CD4-positive, alpha-beta memory T cell (primary cell): ENCODE measurements around the gene RBM38. TPM values are rescaled to one million over a fixed set of nuclear protein-coding genes. Genes with fewer than 3 reads are reported as not detected.

Experiments used
- CTCF ChIA-PET: fragments of 350-600 bp; sonication (Branson Sonifier 250); formaldehyde crosslinking; loops from one replicate; lab custom pipeline; 2021; ENCODE audit warnings: inconsistent platforms; ENCODE audit not compliant: partially characterized antibody; lab: Charles Lee
- POLR2A ChIA-PET: fragments of 350-600 bp; sonication (Branson Sonifier 250); formaldehyde crosslinking; loops from one replicate; lab custom pipeline; 2021; ENCODE audit not compliant: partially characterized antibody; lab: Charles Lee
- DNase-seq, 5 donors: peaks; one replicate each; pipeline versions ENCODE4 v3.0.0 to v3.0.0-alpha.2; 2020 to 2022; ENCODE audit warnings: mixed read lengths in 1 of 5
- H3K27ac ChIP-seq: one replicate; pipeline ENCODE4 v1.7.0; 2013; ENCODE audit warnings: low read depth, low read length
- H3K27me3 ChIP-seq: 2 replicates; pipeline ENCODE4 v1.7.0; 2013; ENCODE audit warnings: mild to moderate bottlenecking, low read length, moderate library complexity; ENCODE audit not compliant: insufficient read depth
- H3K36me3 ChIP-seq: 2 replicates; pipeline ENCODE4 v1.7.0; 2013; ENCODE audit warnings: mild to moderate bottlenecking, low read length, moderate library complexity; ENCODE audit not compliant: insufficient read depth
- H3K4me1 ChIP-seq: 2 replicates; pipeline ENCODE4 v1.7.0; 2013; ENCODE audit warnings: mild to moderate bottlenecking, low read length, moderate library complexity; ENCODE audit not compliant: insufficient read depth
- H3K4me3 ChIP-seq, 2 donors: one replicate each; pipeline ENCODE4 v1.7.0; 2013; ENCODE audit warnings: low read length in 2 of 2, mild to moderate bottlenecking in 1 of 2
- H3K9me3 ChIP-seq, 2 donors: one replicate each; pipeline ENCODE4 v1.7.0; 2013; ENCODE audit warnings: low read length in 2 of 2, control low read depth in 1 of 2; ENCODE audit not compliant: control insufficient read depth in 1 of 2
- H3K27ac Mint-ChIP-seq, 7 donors: one replicate each; pipeline ENCODE4 v1.8.0; 2020 to 2021; ENCODE audit warnings: mixed read lengths in 7 of 7, mild to moderate bottlenecking in 6 of 7, inconsistent platforms in 3 of 7, moderate library complexity in 3 of 7
- H3K27me3 Mint-ChIP-seq, 2 donors: one replicate each; pipeline ENCODE4 v1.8.0; 2020 to 2021; ENCODE audit warnings: mixed read lengths in 2 of 2
- H3K36me3 Mint-ChIP-seq, 2 donors: one replicate each; pipeline ENCODE4 v1.8.0; 2020 to 2021; ENCODE audit warnings: mixed read lengths in 2 of 2, inconsistent platforms in 1 of 2, mild to moderate bottlenecking in 1 of 2
- H3K4me1 Mint-ChIP-seq, 4 donors: one replicate each; pipeline ENCODE4 v1.8.0; 2020 to 2021; ENCODE audit warnings: mixed read lengths in 4 of 4, mild to moderate bottlenecking in 1 of 4
- H3K4me3 Mint-ChIP-seq, 8 donors: one replicate each; pipeline ENCODE4 v1.8.0; 2020 to 2021; ENCODE audit warnings: mixed read lengths in 8 of 8, mild to moderate bottlenecking in 7 of 8, moderate library complexity in 6 of 8, inconsistent platforms in 3 of 8
- H3K9me3 Mint-ChIP-seq, 8 donors: one replicate each; pipeline ENCODE4 v1.8.0; 2020 to 2021; ENCODE audit warnings: mixed read lengths in 8 of 8, mild to moderate bottlenecking in 5 of 8, inconsistent platforms in 3 of 8, moderate library complexity in 1 of 8
- intact Hi-C: fragments of 100-400 bp; cut with micrococcal nuclease; formaldehyde crosslinking; loops from one replicate; pipeline ENCODE4 v1.15.1; 2023
- polyA plus RNA-seq, 2 donors: library from polyadenylated mRNA; unstranded; fragments of 300-500 nt; fragmentation: Illumina TruSeq; gene quantifications; one replicate each; pipeline ENCODE4 v1.2.3, GENCODE V29; 2021
- total RNA-seq, 2 experiments: library from RNA; stranded (reverse); gene quantifications; one replicate each; pipeline ENCODE4 v1.2.3, GENCODE V29; 2021

RBM38 gene
- total and polyA plus RNA-seq, 4 experiments from 2014 or later: 33.1 to 97.8 (median 77.8) TPM

DNA sequence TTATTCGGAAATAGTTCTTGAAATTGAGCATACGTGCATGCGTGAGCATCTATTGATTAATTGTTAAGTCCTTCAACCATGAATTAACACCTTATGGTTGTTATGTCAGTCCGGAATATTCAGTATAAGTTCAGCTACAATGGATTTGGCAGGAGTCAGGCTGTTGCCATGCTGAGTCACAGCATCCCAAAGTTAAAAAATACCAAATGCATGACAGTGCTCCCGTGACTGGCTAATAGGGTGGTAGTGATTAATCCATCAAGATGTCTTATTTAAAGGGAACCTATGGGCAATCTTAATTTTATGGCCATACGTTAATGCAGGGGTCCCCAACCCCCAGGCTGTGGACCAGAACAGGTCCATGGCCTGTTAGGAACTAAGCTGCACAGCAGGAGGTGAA lies 29.7 kb upstream of the RBM38 start:
- no peaks in the 10 kb centered on the region for H3K9me3 ChIP-seq
- H3K4me3 ChIP-seq: no peak overlapping the region
- H3K4me1 Mint-ChIP-seq: peaks cover 0 to 5% (median 2%) of the 10 kb centered on the region in 4 donors
- H3K36me3 ChIP-seq: peaks cover 25% of the 10 kb centered on the region
- no peak for DNase-seq
- H3K4me3 Mint-ChIP-seq: no peak overlapping the region
- peaks cover 25 to 27% of the 10 kb centered on the region in 2 donors for H3K36me3 Mint-ChIP-seq
- ChIA-PET POLR2A (no interaction called here), CTCF (interaction anchor here (0.9 to 2.8 kb wide), 5 partner anchors 12 to 132 kb away, joined by 4 to 7 read pairs (median 4); no protein-coding TSS in a partner anchor)
- no peaks in the 10 kb centered on the region for H3K27me3 ChIP-seq
- H3K27ac Mint-ChIP-seq: peak overlapping the region in 2 of 7 donors; percentile 11 to 47
- H3K27me3 Mint-ChIP-seq: no peaks in the 10 kb centered on the region
- no peaks in the 10 kb centered on the region for H3K9me3 Mint-ChIP-seq
- H3K4me1 ChIP-seq: no peaks in the 10 kb centered on the region
- intact Hi-C loops: no loop called here
- H3K27ac ChIP-seq: no peak overlapping the region

DNA sequence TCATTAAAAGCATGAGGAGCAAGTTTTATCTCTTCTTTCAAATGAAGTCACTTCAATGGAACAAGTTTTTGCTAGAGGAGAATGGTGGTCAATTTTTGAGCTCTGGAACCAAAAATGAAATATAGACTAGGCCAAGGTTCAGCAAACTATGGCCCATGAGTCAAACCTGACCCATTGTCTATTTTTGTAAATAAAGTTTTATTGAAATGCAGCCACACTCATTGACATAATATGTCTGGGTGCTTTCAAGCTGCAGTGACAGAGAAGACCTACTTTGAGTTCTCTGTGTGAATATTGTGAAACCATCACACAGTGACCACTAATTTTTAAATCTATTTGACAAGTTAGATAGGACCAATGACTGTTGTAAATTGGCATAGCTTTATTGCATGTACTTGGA lies 26.7 kb upstream of the RBM38 start:
- peaks cover 0 to 5% (median 2%) of the 10 kb centered on the region in 4 donors for H3K4me1 Mint-ChIP-seq
- POLR2A ChIA-PET: no interaction called here
- H3K27me3 Mint-ChIP-seq: no peaks in the 10 kb centered on the region
- H3K36me3 ChIP-seq: peaks cover 53% of the 10 kb centered on the region
- no peaks in the 10 kb centered on the region for H3K9me3 ChIP-seq
- H3K4me3 ChIP-seq: no peak overlapping the region
- no peak overlapping the region for H3K4me3 Mint-ChIP-seq
- no peak overlapping the region for H3K27ac ChIP-seq
- CTCF ChIA-PET: interaction anchor here (1.1 to 1.2 kb wide), 2 partner anchors 17 to 134 kb away, joined by 3 to 4 read pairs; no protein-coding TSS in a partner anchor
- H3K27ac Mint-ChIP-seq: peak overlapping the region in 1 of 7 donors; percentile 25
- no peaks in the 10 kb centered on the region for H3K9me3 Mint-ChIP-seq
- intact Hi-C loops: no loop called here
- no peaks in the 10 kb centered on the region for H3K27me3 ChIP-seq
- peaks cover 45 to 54% of the 10 kb centered on the region in 2 donors for H3K36me3 Mint-ChIP-seq
- DNase-seq: no peak
- H3K4me1 ChIP-seq: no peaks in the 10 kb centered on the region

DNA sequence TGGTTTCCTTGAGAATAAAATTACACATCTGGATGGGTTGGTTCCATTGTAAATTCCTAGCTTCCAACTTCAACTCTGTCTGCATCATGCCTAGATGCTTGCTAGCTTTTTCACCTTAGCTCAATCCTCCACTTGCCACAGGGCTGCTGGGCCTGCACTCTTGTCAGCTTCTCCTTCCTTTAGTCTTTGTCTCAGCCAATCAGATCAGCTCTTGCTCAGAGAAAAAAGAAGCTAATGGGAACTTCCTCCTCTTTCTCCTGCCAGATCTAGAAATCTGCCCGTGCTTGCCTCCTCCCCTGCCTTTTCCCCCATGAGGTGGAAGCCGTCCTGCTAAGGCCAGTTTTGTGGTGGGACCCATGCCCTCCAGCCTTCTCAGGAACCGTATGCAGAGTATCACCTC lies 21.6 kb upstream of the RBM38 start:
- no peaks in the 10 kb centered on the region for H3K27me3 Mint-ChIP-seq
- H3K4me3 Mint-ChIP-seq: no peak overlapping the region
- peaks cover 71 to 88% of the 10 kb centered on the region in 2 donors for H3K36me3 Mint-ChIP-seq
- peak overlapping the region in 1 of 7 donors; percentile 43 for H3K27ac Mint-ChIP-seq
- peaks cover 6 to 28% (median 10%) of the 10 kb centered on the region in 4 donors for H3K4me1 Mint-ChIP-seq
- Histone ChIP-seq H3K27me3 (no peaks in the 10 kb centered on the region), H3K36me3 (peaks cover 79% of the 10 kb centered on the region), H3K4me1 (peaks cover 4% of the 10 kb centered on the region), H3K4me3 (no peak overlapping the region), H3K27ac (no peak overlapping the region), H3K9me3 (no peaks in the 10 kb centered on the region)
- no peak for DNase-seq
- intact Hi-C loops: no loop called here
- POLR2A ChIA-PET: no interaction called here
- H3K9me3 Mint-ChIP-seq: no peaks in the 10 kb centered on the region
- CTCF ChIA-PET: interaction anchor here (0.8 to 1.6 kb wide), 3 partner anchors 10 to 126 kb away, joined by 3 to 6 read pairs (median 3); no protein-coding TSS in a partner anchor

DNA sequence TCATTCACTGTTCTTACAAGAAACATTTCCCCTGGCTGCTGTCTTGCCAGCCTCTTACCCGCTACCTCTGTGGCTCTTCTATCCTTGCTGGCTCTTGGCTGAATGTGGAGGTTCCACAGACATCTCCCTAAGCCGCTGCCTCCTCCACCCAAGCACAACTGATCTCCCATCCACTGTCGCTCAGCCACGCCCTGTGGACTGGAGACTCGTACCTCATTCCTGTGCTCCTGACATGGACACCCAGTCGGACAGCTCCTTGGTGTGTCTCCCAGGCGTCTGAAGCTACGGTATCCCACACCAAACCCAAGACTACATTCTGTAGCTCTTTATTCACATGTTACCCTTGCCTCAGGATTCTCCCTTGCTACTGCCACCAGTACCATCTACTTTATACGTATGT lies 20.9 kb upstream of the RBM38 start:
- intact Hi-C loops: no loop called here
- H3K4me3 Mint-ChIP-seq: no peak overlapping the region
- POLR2A ChIA-PET: no interaction called here
- no peak overlapping the region for H3K4me3 ChIP-seq
- no peak overlapping the region for H3K27ac ChIP-seq
- no peaks in the 10 kb centered on the region for H3K27me3 Mint-ChIP-seq
- H3K36me3 ChIP-seq: peaks cover 86% of the 10 kb centered on the region
- H3K9me3 Mint-ChIP-seq: no peaks in the 10 kb centered on the region
- H3K9me3 ChIP-seq: no peaks in the 10 kb centered on the region
- CTCF ChIA-PET: interaction anchor here (0.5 to 1.6 kb wide), 4 partner anchors 9 to 126 kb away, joined by 3 to 6 read pairs (median 4); no protein-coding TSS in a partner anchor
- H3K36me3 Mint-ChIP-seq: peaks cover 72 to 91% of the 10 kb centered on the region in 2 donors
- peaks cover 6 to 31% (median 11%) of the 10 kb centered on the region in 4 donors for H3K4me1 Mint-ChIP-seq
- H3K27me3 ChIP-seq: no peaks in the 10 kb centered on the region
- H3K27ac Mint-ChIP-seq: peak overlapping the region in 5 of 7 donors; percentile 8 to 48 (median 16)
- peaks cover 4% of the 10 kb centered on the region for H3K4me1 ChIP-seq
- no peak for DNase-seq

DNA sequence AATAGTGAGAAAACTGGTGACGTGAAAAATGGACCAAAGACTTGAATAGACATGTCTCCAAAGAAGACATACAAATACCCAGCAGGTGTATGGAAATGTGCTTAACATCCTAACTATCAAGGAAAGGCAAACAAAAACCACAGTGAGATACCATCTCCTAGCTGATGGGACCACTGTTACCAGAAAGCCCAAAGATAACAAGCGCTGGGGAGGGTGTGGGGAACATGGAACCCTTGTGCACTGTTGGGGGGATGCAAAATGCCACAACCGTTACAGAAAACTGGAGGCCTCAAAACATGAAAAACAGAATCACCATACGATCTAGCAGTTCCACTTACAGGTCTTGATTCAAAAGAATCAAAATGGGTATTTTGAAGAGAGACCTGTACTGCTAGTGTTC lies 19.8 kb upstream of the RBM38 start:
- DNase-seq: no peak
- Histone ChIP-seq H3K36me3 (peaks cover 83% of the 10 kb centered on the region), H3K27me3 (no peaks in the 10 kb centered on the region), H3K9me3 (no peaks in the 10 kb centered on the region), H3K4me1 (peaks cover 4% of the 10 kb centered on the region), H3K27ac (no peak overlapping the region), H3K4me3 (no peak overlapping the region)
- Mint-ChIP-seq H3K36me3 (peaks cover 72 to 90% of the 10 kb centered on the region in 2 donors), H3K27me3 (no peaks in the 10 kb centered on the region), H3K9me3 (no peaks in the 10 kb centered on the region), H3K27ac (peak overlapping the region in 3 of 7 donors; percentile 20 to 66 (median 42)), H3K4me1 (peaks cover 9 to 34% (median 13%) of the 10 kb centered on the region in 4 donors), H3K4me3 (no peak overlapping the region)
- intact Hi-C loops: no loop called here
- ChIA-PET POLR2A (no interaction called here), CTCF (no interaction called here)

DNA sequence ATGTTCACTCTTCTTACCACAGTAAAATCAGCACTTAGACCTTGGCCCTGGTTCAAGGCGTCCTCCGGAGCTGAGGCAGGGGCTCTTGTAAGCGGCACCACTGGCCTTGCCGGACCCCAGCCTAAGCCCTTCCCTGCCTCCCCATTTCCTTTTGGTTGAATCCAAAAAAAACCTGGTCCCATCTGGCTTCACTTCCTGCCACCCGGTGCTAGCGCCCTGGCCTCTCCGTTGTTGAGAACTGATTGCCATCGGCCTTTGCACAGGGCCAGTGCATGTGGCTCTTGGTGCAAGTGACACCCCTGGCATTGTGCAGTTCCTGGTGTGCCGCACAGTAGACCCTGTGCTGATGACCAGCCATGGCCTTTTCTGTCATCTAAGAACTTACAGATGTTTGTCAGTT lies 19.0 kb upstream of the RBM38 start:
- CTCF ChIA-PET: no interaction called here
- H3K36me3 ChIP-seq: peaks cover 78% of the 10 kb centered on the region
- POLR2A ChIA-PET: no interaction called here
- Mint-ChIP-seq H3K9me3 (no peaks in the 10 kb centered on the region), H3K36me3 (peaks cover 66 to 89% of the 10 kb centered on the region in 2 donors), H3K27me3 (no peaks in the 10 kb centered on the region), H3K4me3 (no peak overlapping the region), H3K27ac (peak overlapping the region in 2 of 7 donors; percentile 17 to 41), H3K4me1 (peaks cover 9 to 34% (median 13%) of the 10 kb centered on the region in 4 donors)
- intact Hi-C loops: no loop called here
- H3K9me3 ChIP-seq: no peaks in the 10 kb centered on the region
- no peaks in the 10 kb centered on the region for H3K27me3 ChIP-seq
- peaks cover 4% of the 10 kb centered on the region for H3K4me1 ChIP-seq
- no peak overlapping the region for H3K4me3 ChIP-seq
- no peak for DNase-seq
- H3K27ac ChIP-seq: no peak overlapping the region

DNA sequence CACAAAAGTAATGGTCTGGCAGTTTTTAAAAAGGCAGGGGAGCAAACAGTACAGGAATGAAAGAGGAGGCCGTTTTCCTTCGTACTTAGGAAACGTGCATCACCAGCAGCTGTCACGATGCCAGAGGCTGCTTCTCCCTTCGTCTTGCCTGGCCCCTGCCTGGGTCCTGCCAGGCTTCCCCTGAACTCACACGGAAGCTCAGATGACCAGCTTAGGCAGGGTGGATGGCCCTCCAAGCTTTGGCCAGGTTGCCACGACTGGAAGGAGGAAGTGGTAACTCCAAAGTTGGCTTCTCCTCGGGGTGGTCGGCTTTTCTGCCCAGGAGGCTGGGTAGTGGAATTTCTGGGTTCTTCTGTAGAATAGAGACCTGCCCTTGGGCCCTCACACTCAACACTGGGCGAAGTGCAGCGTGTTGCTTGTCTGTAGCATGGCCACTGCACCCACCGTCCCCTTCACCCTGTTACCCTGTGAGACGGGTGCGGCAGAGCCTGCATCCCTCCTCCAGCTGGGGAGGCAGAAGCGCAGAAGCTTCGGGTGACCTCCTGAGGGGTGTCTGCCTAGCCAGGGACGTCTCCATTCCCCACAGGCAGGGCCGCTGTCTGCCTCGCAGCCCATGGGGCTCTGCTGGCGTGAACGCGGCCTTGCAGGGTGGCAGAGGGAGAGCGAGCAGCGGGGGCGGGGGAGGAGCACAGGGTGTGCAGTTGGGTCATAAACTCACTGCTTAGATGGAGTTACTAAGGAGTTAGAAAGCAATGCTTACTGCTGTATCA lies 18.4 kb upstream of the RBM38 start:
- no peaks in the 10 kb centered on the region for H3K27me3 ChIP-seq
- Mint-ChIP-seq H3K36me3 (peaks cover 70 to 90% of the 10 kb centered on the region in 2 donors), H3K27ac (peak overlapping the region in 1 of 7 donors; percentile 69), H3K9me3 (no peaks in the 10 kb centered on the region), H3K4me3 (no peak overlapping the region), H3K4me1 (peaks cover 9 to 34% (median 13%) of the 10 kb centered on the region in 4 donors), H3K27me3 (no peaks in the 10 kb centered on the region)
- H3K4me3 ChIP-seq: no peak overlapping the region
- no peak for DNase-seq
- peaks cover 4% of the 10 kb centered on the region for H3K4me1 ChIP-seq
- intact Hi-C loops: no loop called here
- H3K27ac ChIP-seq: no peak overlapping the region
- H3K36me3 ChIP-seq: peaks cover 78% of the 10 kb centered on the region
- POLR2A ChIA-PET: no interaction called here
- CTCF ChIA-PET: no interaction called here
- no peaks in the 10 kb centered on the region for H3K9me3 ChIP-seq
